Neural progenitor cell (in vitro differentiated cells): ENCODE data around the gene GPRIN2. TPM values are rescaled to one million over a fixed set of nuclear protein-coding genes. Genes with fewer than 3 reads are reported as not detected.

ENCODE experiments used
- DNase-seq: peaks from one replicate; pipeline ENCODE4 v3.0.0-alpha.2; 2016; ENCODE audit warnings: low spot score
- H2AFZ ChIP-seq: fragments of 200-600 bp; sonication (generic); replicated peaks from 2 replicates; pipeline ENCODE4 v1.6.1; 2016; ENCODE audit warnings: antibody characterized with exemption
- H3F3A ChIP-seq: fragments of 200-600 bp; sonication (generic); 2 replicates; pipeline ENCODE4 v1.6.1; 2016; ENCODE audit warnings: antibody characterized with exemption, low read depth
- H3K27ac ChIP-seq: fragments of 200-600 bp; sonication (generic); 2 replicates; pipeline ENCODE4 v1.5.1; 2016; ENCODE audit warnings: mild to moderate bottlenecking
- H3K27me3 ChIP-seq: fragments of 200-600 bp; sonication (generic); 2 replicates; pipeline ENCODE4 v1.6.1; 2016; ENCODE audit warnings: mild to moderate bottlenecking, moderate library complexity
- H3K36me3 ChIP-seq: fragments of 200-600 bp; sonication (generic); 2 replicates; pipeline ENCODE4 v1.5.1; 2016
- H3K4me1 ChIP-seq: fragments of 200-600 bp; sonication (generic); 2 replicates; pipeline ENCODE4 v1.6.1; 2016; ENCODE audit warnings: mixed run types
- H3K4me2 ChIP-seq: fragments of 200-600 bp; sonication (generic); 2 replicates; pipeline ENCODE4 v1.6.1; 2016
- H3K4me3 ChIP-seq: fragments of 200-600 bp; sonication (generic); 2 replicates; pipeline ENCODE4 v1.5.1; 2016
- H3K79me2 ChIP-seq: fragments of 200-600 bp; sonication (generic); 2 replicates; pipeline ENCODE4 v1.6.1; 2016; ENCODE audit warnings: low read depth
- H3K9ac ChIP-seq: fragments of 200-600 bp; sonication (generic); 2 replicates; pipeline ENCODE4 v1.6.1; 2016
- H3K9me3 ChIP-seq: fragments of 200-600 bp; sonication (generic); 2 replicates; pipeline ENCODE4 v1.5.1; 2016; ENCODE audit warnings: low read depth
- H4K20me1 ChIP-seq: fragments of 200-600 bp; sonication (generic); 2 replicates; pipeline ENCODE4 v1.6.1; 2016; ENCODE audit warnings: low read depth
- H3K27ac Mint-ChIP-seq: 3 replicates; pipeline ENCODE4 v1.8.0; 2021; ENCODE audit warnings: mixed read lengths
- H3K27me3 Mint-ChIP-seq: 2 replicates; pipeline ENCODE4 v1.8.0; 2022; ENCODE audit warnings: low read depth, mild to moderate bottlenecking, inconsistent platforms, moderate library complexity, mixed read lengths; ENCODE audit not compliant: insufficient read depth
- H3K36me3 Mint-ChIP-seq: 3 replicates; pipeline ENCODE4 v1.8.0; 2021; ENCODE audit warnings: mixed read lengths
- H3K4me1 Mint-ChIP-seq: 3 replicates; pipeline ENCODE4 v1.8.0; 2021; ENCODE audit warnings: mixed read lengths
- H3K4me3 Mint-ChIP-seq: 3 replicates; pipeline ENCODE4 v1.8.0; 2021; ENCODE audit warnings: mild to moderate bottlenecking, moderate library complexity, mixed read lengths
- H3K9me3 Mint-ChIP-seq: 3 replicates; pipeline ENCODE4 v1.8.0; 2020; ENCODE audit warnings: mixed read lengths
- EZH2 ChIP-seq: fragments of 200-600 bp; sonication (generic); IDR thresholded peaks from 2 replicates; pipeline ENCODE4 v1.6.1; 2017; ENCODE audit warnings: antibody characterized with exemption, mild to moderate bottlenecking, moderate library complexity
- EZH2phosphoT487 ChIP-seq: fragments of 200-600 bp; sonication (generic); IDR thresholded peaks from 2 replicates; pipeline ENCODE4 v1.6.1; 2017; ENCODE audit warnings: antibody characterized with exemption
- total RNA-seq: library from RNA; depleted of rRNA; stranded (reverse); fragments of >200 nt; gene quantifications from 2 replicates; pipeline ENCODE4 v1.2.3, GENCODE V29; 2015; ENCODE audit warnings: low replicate concordance
- TF ChIP-seq, protein P1 (sequence below): fragments of 200-600 bp; sonication (generic); IDR thresholded peaks from 2 replicates; pipeline ENCODE4 v1.5.1; 2017; ENCODE audit warnings: antibody characterized with exemption, mild to moderate bottlenecking

The GPRIN2 gene
- total RNA-seq, 1 donor from 2014 or later, result 6.9 TPM

DNA sequence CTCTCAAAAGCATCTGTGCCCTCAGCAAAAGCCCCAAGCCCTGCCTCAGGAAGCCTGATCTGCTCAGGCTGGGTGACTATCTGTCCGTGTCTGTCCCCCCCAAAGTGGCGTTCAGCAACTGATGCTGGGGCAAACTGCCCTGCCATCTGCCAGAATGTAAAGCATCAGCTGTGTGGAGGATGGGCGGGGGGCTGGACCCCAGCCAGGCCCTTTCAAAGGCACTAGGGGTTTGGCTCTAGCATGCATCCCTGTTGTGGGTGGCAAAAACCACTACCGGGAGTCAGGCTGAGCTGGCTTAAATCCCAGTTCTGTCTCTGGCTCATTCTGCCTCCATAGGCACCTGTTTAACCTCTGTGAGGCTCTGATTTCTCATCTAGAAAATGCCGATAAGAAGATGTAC, 35.5 kb downstream of the GPRIN2 start:
- H3K9me3 Mint-ChIP-seq, result no peaks in the 10 kb centered on the region
- H3K27ac ChIP-seq, result no peak overlapping the region
- no peak for DNase-seq
- H3K27ac Mint-ChIP-seq, result no peak overlapping the region
- no peaks in the 10 kb centered on the region for H3K36me3 ChIP-seq
- H3K9me3 ChIP-seq, result no peaks in the 10 kb centered on the region
- no peaks in the 10 kb centered on the region for H3K27me3 ChIP-seq
- no peak overlapping the region for H3K4me2 ChIP-seq
- H3F3A ChIP-seq, result peaks cover 11% of the 10 kb centered on the region
- no peaks in the 10 kb centered on the region for H3K79me2 ChIP-seq
- H3K4me3 ChIP-seq, result no peak overlapping the region
- no peaks in the 10 kb centered on the region for H4K20me1 ChIP-seq
- H3K4me1 Mint-ChIP-seq, result peaks cover 5% of the 10 kb centered on the region
- peaks cover 8% of the 10 kb centered on the region for H3K27me3 Mint-ChIP-seq
- no peaks in the 10 kb centered on the region for H3K36me3 Mint-ChIP-seq
- TF ChIP-seq EZH2phosphoT487 (no peak), EZH2 (no peak)
- TF ChIP-seq, protein P1, sequence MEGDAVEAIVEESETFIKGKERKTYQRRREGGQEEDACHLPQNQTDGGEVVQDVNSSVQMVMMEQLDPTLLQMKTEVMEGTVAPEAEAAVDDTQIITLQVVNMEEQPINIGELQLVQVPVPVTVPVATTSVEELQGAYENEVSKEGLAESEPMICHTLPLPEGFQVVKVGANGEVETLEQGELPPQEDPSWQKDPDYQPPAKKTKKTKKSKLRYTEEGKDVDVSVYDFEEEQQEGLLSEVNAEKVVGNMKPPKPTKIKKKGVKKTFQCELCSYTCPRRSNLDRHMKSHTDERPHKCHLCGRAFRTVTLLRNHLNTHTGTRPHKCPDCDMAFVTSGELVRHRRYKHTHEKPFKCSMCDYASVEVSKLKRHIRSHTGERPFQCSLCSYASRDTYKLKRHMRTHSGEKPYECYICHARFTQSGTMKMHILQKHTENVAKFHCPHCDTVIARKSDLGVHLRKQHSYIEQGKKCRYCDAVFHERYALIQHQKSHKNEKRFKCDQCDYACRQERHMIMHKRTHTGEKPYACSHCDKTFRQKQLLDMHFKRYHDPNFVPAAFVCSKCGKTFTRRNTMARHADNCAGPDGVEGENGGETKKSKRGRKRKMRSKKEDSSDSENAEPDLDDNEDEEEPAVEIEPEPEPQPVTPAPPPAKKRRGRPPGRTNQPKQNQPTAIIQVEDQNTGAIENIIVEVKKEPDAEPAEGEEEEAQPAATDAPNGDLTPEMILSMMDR, result no peak
- H2AFZ ChIP-seq, result peak overlapping the region; percentile 11
- no peaks in the 10 kb centered on the region for H3K4me1 ChIP-seq
- H3K9ac ChIP-seq, result no peak overlapping the region
- H3K4me3 Mint-ChIP-seq, result no peak overlapping the region

DNA sequence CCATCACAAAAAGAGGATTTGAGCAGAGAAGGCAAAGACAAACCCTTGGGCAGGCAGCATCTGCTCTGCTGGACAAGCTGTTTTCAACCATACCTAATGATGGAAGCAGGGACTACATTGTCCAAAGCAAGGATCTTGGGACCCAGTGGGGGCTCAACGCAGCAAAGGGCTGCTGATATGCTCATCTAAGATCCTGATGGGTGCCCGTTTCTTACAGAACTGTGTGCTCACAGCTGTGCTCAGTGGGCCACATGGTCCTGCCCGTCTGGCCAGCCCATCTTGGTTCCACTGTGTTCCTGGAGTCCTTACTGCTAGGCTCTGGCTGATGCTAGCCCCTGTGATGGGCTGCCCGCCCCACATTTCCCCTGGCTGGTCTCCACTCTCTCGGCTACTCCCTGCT, 36.1 kb downstream of the GPRIN2 start:
- Histone ChIP-seq H3K4me1 (no peaks in the 10 kb centered on the region), H3K36me3 (no peaks in the 10 kb centered on the region), H3K27ac (no peak overlapping the region), H3F3A (peaks cover 5% of the 10 kb centered on the region), H3K9me3 (no peaks in the 10 kb centered on the region), H3K27me3 (no peaks in the 10 kb centered on the region), H4K20me1 (no peaks in the 10 kb centered on the region), H3K9ac (no peak overlapping the region), H3K4me3 (no peak overlapping the region), H3K4me2 (no peak overlapping the region), H3K79me2 (no peaks in the 10 kb centered on the region), H2AFZ (peak overlapping the region; percentile 11)
- Mint-ChIP-seq H3K36me3 (no peaks in the 10 kb centered on the region), H3K27ac (no peak overlapping the region), H3K4me1 (peaks cover 5% of the 10 kb centered on the region), H3K9me3 (no peaks in the 10 kb centered on the region), H3K27me3 (peaks cover 8% of the 10 kb centered on the region), H3K4me3 (no peak overlapping the region)
- TF ChIP-seq EZH2 (no peak), EZH2phosphoT487 (no peak)
- TF ChIP-seq, protein P1, result no peak
- no peak for DNase-seq

DNA sequence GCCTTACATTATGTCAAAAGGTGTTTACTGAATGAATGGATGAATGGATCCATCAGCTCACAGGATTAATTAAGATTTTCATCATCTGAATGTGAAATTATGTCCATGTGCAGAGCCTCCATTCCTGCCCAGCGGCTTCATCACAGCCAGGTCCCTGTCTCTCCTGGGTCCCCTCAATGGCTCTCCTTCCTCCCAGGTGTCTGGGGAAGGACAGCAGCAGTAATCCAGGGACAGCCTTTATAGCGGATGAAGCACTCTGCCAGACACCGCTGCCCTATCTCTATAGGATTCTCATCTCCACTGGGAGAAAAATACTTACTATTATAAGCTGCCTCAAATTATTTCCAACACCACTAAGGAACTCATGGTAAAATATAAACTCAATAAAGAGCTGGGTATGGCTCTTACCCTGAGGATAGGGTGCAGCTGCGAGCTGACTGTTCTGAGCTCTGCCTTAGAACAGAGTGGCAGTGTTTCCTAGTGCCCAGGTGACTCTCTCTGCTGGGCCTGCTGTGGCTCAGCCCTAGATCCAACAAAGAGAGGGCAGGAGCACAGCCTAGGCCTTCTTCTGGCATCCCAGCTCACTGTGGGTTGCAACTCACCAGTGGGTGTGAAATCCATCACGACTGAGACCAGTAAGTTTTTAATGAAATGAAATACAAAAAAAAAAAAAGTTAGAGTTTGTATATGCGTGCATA, 38.3 kb downstream of the GPRIN2 start:
- no peaks in the 10 kb centered on the region for H3K79me2 ChIP-seq
- H3F3A ChIP-seq, result no peaks in the 10 kb centered on the region
- Mint-ChIP-seq H3K27ac (no peak overlapping the region), H3K36me3 (no peaks in the 10 kb centered on the region), H3K27me3 (peaks cover 8% of the 10 kb centered on the region), H3K4me3 (no peak overlapping the region), H3K9me3 (no peaks in the 10 kb centered on the region), H3K4me1 (peaks cover 5% of the 10 kb centered on the region)
- no peaks in the 10 kb centered on the region for H3K36me3 ChIP-seq
- TF ChIP-seq EZH2 (no peak), EZH2phosphoT487 (no peak)
- TF ChIP-seq, protein P1, result no peak
- H2AFZ ChIP-seq, result no peak overlapping the region
- H3K27ac ChIP-seq, result no peak overlapping the region
- H3K4me3 ChIP-seq, result no peak overlapping the region
- H3K9ac ChIP-seq, result no peak overlapping the region
- no peaks in the 10 kb centered on the region for H4K20me1 ChIP-seq
- H3K9me3 ChIP-seq, result no peaks in the 10 kb centered on the region
- no peak for DNase-seq
- H3K4me2 ChIP-seq, result no peak overlapping the region
- H3K4me1 ChIP-seq, result no peaks in the 10 kb centered on the region
- H3K27me3 ChIP-seq, result no peaks in the 10 kb centered on the region
